Ascending aorta (tissue), 2 donors: ENCODE data around the gene COL4A2. TPM values are rescaled to one million over a fixed set of nuclear protein-coding genes. Genes with fewer than 3 reads are reported as not detected.

ENCODE experiments used
- DNase-seq, 2 donors: peaks; one replicate each; pipeline ENCODE4 v3.0.0-alpha.2; 2019; ENCODE audit warnings: low spot score in 2 of 2
- H3K27ac ChIP-seq, 2 donors: fragments of 200-600 bp; sonication (generic); one replicate each; pipeline ENCODE4 v1.5.1; 2016 to 2017; ENCODE audit warnings: mild to moderate bottlenecking in 1 of 2
- H3K27me3 ChIP-seq: fragments of 200-600 bp; sonication (generic); one replicate; pipeline ENCODE4 v1.5.1; 2017
- H3K36me3 ChIP-seq, 2 donors: fragments of 200-600 bp; sonication (generic); one replicate each; pipeline ENCODE4 v1.5.1; 2016
- H3K4me1 ChIP-seq, 2 donors: fragments of 200-600 bp; sonication (generic); one replicate each; pipeline ENCODE4 v1.5.1; 2016 to 2017; ENCODE audit warnings: mild to moderate bottlenecking in 1 of 2
- H3K4me3 ChIP-seq, 2 donors: fragments of 200-600 bp; sonication (generic); one replicate each; pipeline ENCODE4 v1.5.1; 2016 to 2017; ENCODE audit warnings: mild to moderate bottlenecking in 1 of 2
- H3K9me3 ChIP-seq, 2 donors: fragments of 200-600 bp; sonication (generic); one replicate each; pipeline ENCODE4 v1.5.1; 2016
- CTCF ChIP-seq, 3 experiments: fragments of 200-600 bp in 2 of 3; fragments of 450-650 bp in 1 of 3; sonication (generic) in 2 of 3; IDR thresholded peaks; one replicate each; pipeline ENCODE4 v1.5.1; 2016 to 2019; ENCODE audit warnings: antibody characterized with exemption in 3 of 3, mild to moderate bottlenecking in 1 of 3, moderate library complexity in 1 of 3
- intact Hi-C: fragments of 100-400 bp; cut with DNase I; formaldehyde crosslinking; loops from one replicate; pipeline ENCODE4 v1.15.1; 2023
- total RNA-seq: library from RNA; depleted of rRNA; stranded (reverse); fragments of >200 nt; gene quantifications from one replicate; pipeline ENCODE4 v1.1.0, GENCODE V29; 2016

Gene COL4A2
- total RNA-seq, 1 donor from 2014 or later, result 1,227 TPM

DNA sequence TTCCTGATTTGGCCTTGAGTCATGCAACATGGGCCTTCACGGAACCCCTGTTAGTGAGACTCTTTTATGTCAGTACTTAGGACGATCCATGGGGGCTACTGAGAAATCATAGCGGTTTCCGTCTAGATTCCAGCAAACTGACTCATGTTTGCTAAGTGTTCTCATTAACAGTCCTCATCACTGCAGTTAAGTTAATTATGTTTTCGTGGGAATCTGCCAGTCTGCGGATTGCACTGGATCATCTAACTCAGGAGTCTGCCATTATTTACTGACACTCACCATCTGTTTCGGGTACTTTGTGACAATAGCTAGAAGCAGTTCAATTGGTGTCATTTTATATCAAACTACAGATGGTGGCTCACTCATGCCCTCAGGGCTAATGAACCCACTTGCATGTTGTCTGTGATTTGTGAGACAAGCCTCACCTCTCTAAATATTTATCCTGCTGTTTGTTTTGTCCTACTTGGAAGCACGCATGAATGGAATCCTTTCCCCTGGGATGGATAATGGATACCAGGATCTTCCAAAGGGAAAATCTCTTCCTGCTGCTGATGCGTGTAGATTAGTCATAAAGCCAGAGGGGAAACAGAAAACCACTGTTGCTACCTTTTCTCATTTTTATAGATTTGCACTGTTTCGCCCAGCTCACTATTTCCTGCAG lies 192.7 kb downstream of the COL4A2 start:
- Histone ChIP-seq H3K36me3 (peaks cover 96 to 98% of the 10 kb centered on the region in 2 donors), H3K27ac (no peak overlapping the region), H3K27me3 (no peaks in the 10 kb centered on the region), H3K4me1 (no peaks in the 10 kb centered on the region), H3K9me3 (no peaks in the 10 kb centered on the region), H3K4me3 (no peak overlapping the region)
- no peak for TF ChIP-seq CTCF (IDR thresholded peaks at IDR 0.05)
- DNase-seq, result no peak
- intact Hi-C loops, result no loop called here

- no peaks in the 10 kb centered on the region for H3K27me3 ChIP-seq
- no peak for TF ChIP-seq CTCF (IDR thresholded peaks at IDR 0.05)
- no peak overlapping the region for H3K4me3 ChIP-seq
- H3K4me1 ChIP-seq, result no peaks in the 10 kb centered on the region
- H3K36me3 ChIP-seq, result peaks cover 91 to 97% of the 10 kb centered on the region in 2 donors
- no peak for DNase-seq
- no peak overlapping the region for H3K27ac ChIP-seq
- H3K9me3 ChIP-seq, result no peaks in the 10 kb centered on the region
- intact Hi-C loops, result no loop called here
Measured at GRCh38 chr13:110500341-110500740, 193.3 kb downstream of the COL4A2 start.

DNA sequence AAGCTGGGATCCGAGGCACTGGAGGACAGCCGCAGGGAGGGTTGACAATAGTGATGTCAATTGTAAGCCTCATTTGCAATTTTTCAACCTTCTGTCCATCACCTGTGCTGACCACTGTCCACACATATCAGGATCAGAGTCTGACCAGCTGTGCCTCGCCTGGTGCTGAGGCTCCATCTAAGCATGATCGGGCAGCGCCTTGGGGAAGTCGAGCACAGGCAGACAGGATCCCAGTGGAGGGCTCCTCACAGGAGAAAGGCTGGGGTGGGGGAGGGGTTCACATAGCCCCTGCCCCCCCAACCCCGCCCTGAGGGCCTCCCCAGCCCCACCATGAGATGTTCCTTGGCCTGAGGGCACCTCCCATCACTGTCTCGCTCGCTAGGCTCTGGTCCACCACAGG lies 194.1 kb downstream of the COL4A2 start:
- Histone ChIP-seq H3K27me3 (no peaks in the 10 kb centered on the region), H3K4me3 (no peak overlapping the region), H3K27ac (no peak overlapping the region), H3K4me1 (peaks cover 0 to under 1% of the 10 kb centered on the region in 2 donors), H3K9me3 (no peaks in the 10 kb centered on the region), H3K36me3 (peaks cover 89 to 97% of the 10 kb centered on the region in 2 donors)
- TF ChIP-seq CTCF (IDR thresholded peaks at IDR 0.05), result no peak
- intact Hi-C loops, result no loop called here
- DNase-seq, result no peak

DNA sequence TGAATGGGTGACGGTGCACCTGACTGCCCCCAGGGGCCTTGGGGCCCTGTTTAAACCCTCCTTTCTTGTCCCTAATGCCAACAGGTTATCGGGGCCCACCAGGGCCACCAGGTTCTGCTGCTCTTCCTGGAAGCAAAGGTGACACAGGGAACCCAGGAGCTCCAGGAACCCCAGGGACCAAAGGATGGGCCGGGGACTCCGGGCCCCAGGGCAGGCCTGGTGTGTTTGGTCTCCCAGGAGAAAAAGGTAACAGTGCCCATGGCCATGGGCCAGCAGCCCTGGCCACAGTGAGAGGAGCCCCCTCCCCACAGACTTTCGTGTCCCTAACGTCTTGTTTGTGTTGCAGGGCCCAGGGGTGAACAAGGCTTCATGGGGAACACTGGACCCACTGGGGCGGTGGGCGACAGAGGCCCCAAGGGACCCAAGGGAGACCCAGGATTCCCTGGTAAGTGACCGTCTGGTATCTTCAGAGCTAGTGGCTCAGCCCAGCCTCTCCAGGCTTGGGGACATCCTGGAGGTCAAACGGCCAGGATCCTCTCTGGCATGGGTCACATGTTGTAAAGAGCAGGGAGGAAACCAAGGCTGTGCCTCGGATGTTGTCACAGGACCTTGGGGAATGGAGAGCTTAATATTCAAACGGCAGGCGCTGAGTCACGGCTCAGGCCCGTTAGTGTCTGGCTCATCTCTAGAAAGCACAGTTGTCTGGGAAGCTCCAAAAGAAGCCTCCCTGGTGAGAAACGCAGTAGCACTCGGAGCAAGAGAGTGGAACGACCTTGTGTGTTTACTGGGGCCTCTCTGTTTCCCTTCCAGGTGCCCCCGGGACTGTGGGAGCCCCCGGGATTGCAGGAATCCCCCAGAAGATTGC lies 196.2 kb downstream of the COL4A2 start:
- Histone ChIP-seq H3K4me1 (peaks cover 7 to 15% of the 10 kb centered on the region in 2 donors), H3K4me3 (no peak overlapping the region), H3K27ac (peak overlapping the region; percentile 8 to 58), H3K27me3 (no peaks in the 10 kb centered on the region), H3K9me3 (no peaks in the 10 kb centered on the region), H3K36me3 (peaks cover 87 to 94% of the 10 kb centered on the region in 2 donors)
- TF ChIP-seq CTCF (IDR thresholded peaks at IDR 0.05), result no peak
- no peak for DNase-seq
- intact Hi-C loops, result no loop called here

- H3K4me3 ChIP-seq, result no peak overlapping the region
- intact Hi-C loops, result no loop called here
- DNase-seq, result no peak
- TF ChIP-seq CTCF (IDR thresholded peaks at IDR 0.05), result no peak
- H3K9me3 ChIP-seq, result no peaks in the 10 kb centered on the region
- no peaks in the 10 kb centered on the region for H3K27me3 ChIP-seq
- H3K4me1 ChIP-seq, result peaks cover 7 to 15% of the 10 kb centered on the region in 2 donors
- H3K36me3 ChIP-seq, result peaks cover 87 to 94% of the 10 kb centered on the region in 2 donors
- H3K27ac ChIP-seq, result peak overlapping the region; percentile 8 to 58
Measured at GRCh38 chr13:110503979-110504499, 197.0 kb downstream of the COL4A2 start.
